Fibroblast of upper back skin (primary cell): Measurements from ENCODE around the gene CISD1.
"Not testable (repeated sequence)": the region's sequence is repeated elsewhere in the genome, so short reads cannot be mapped to it uniquely, and the experiment has no call there.

Source experiments
- DNase-seq: peaks from one replicate; pipeline ENCODE4 v3.0.0-alpha.2; 2013

Gene CISD1

GRCh38 chr10:58268946-58269781 is at the start of gene CISD1:
CISD1 (plus strand) TSS chr10:58269162; CDS start chr10:58269274, 112 bp downstream.
- peak; percentile 100 for DNase-seq

- peak; percentile 27 for DNase-seq
Observed at GRCh38 chr10:58219875-58220274, 49.1 kb upstream of the CISD1 start.

- DNase-seq = peak; percentile 88
Observed at GRCh38 chr10:58220769-58221451, 48.1 kb upstream of the CISD1 start.

GRCh38 chr10:58225654-58226053 is 43.3 kb upstream of the CISD1 start:
- no peak for DNase-seq

GRCh38 chr10:58229856-58230255 is 39.1 kb upstream of the CISD1 start:
- DNase-seq = not testable (repeated sequence)

- peak; percentile 88 for DNase-seq
Observed at GRCh38 chr10:58237014-58237834, 31.7 kb upstream of the CISD1 start.

- DNase-seq = no peak
Observed at GRCh38 chr10:58239561-58240169, 29.3 kb upstream of the CISD1 start.

- peak; percentile 79 for DNase-seq
Observed at GRCh38 chr10:58240531-58240930, 28.4 kb upstream of the CISD1 start.

GRCh38 chr10:58241346-58241745 is 27.6 kb upstream of the CISD1 start:
- peak; percentile 71 for DNase-seq

GRCh38 chr10:58243269-58243668 is 25.7 kb upstream of the CISD1 start:
- DNase-seq = no peak

GRCh38 chr10:58243801-58244200 is 25.2 kb upstream of the CISD1 start:
- DNase-seq = not testable (repeated sequence)

GRCh38 chr10:58244242-58244641 is 24.7 kb upstream of the CISD1 start:
- not testable (repeated sequence) for DNase-seq

GRCh38 chr10:58244666-58245065 is 24.3 kb upstream of the CISD1 start:
- DNase-seq = not testable (repeated sequence)

- no peak for DNase-seq
Observed at GRCh38 chr10:58253184-58253583, 15.8 kb upstream of the CISD1 start.

GRCh38 chr10:58254644-58255043 is 14.3 kb upstream of the CISD1 start:
- DNase-seq = no peak

- DNase-seq = not testable (repeated sequence)
Observed at GRCh38 chr10:58256013-58256780, 12.8 kb upstream of the CISD1 start.

- no peak for DNase-seq
Observed at GRCh38 chr10:58258977-58259692, 9.8 kb upstream of the CISD1 start.

GRCh38 chr10:58260334-58260733 is 8.6 kb upstream of the CISD1 start:
- no peak for DNase-seq

- no peak for DNase-seq
Observed at GRCh38 chr10:58262766-58263165, 6.2 kb upstream of the CISD1 start.

- no peak for DNase-seq
Observed at GRCh38 chr10:58264780-58265179, 4.2 kb upstream of the CISD1 start.

- DNase-seq = no peak
Observed at GRCh38 chr10:58265249-58265648, 3.7 kb upstream of the CISD1 start.
